ENCODE results near the gene DSCAM. TPM values are rescaled to one million over a fixed set of nuclear protein-coding genes. Genes with fewer than 3 reads are reported as not detected.

Gene DSCAM
- total and polyA plus RNA-seq, 10 donors, result 0.02 to 2.7 (median 2.0) TPM

- TF ChIP-seq POLR2A (IDR thresholded peaks at IDR 0.05) (no peak), POLR2AphosphoS5 (IDR thresholded peaks at IDR 0.05) (no peak), CTCF (IDR thresholded peaks at IDR 0.05 in 8 of 11, conservative IDR thresholded peaks at IDR 0.05 in 3 of 11) (no peak)
- H3K27me3 ChIP-seq (replicated peaks in 1 of 7), result peaks cover 0 to 4% (median 0%) of the 10 kb centered on the region in 7 donors
- 72 to 81% (median 78%) methylated on average over 4 of the region's 4 CpGs for WGBS, 5 donors
- intact Hi-C loops (cut with DNase I; ENCODE audit: low total_unique reads), result no loop called here
- DNase-seq, result no peak
- no peaks in the 10 kb centered on the region for H3K36me3 ChIP-seq
- no peak overlapping the region for H3K4me3 ChIP-seq
- H3K9me3 ChIP-seq, result peaks cover 0 to 6% (median 0%) of the 10 kb centered on the region in 8 donors
- no peak overlapping the region for H3K27ac ChIP-seq
- H3K4me1 ChIP-seq, result no peaks in the 10 kb centered on the region
Measured at GRCh38 chr21:40732253-40733023, 114.5 kb downstream of the DSCAM start.

GRCh38 chr21:40731206-40731605 lies 115.8 kb downstream of the DSCAM start:
- Histone ChIP-seq H3K9me3 (peaks cover 0 to 6% (median 0%) of the 10 kb centered on the region in 8 donors), H3K27me3 (replicated peaks in 1 of 7) (no peaks in the 10 kb centered on the region), H3K27ac (no peak overlapping the region), H3K4me1 (no peaks in the 10 kb centered on the region), H3K36me3 (no peaks in the 10 kb centered on the region), H3K4me3 (no peak overlapping the region)
- no peak for TF ChIP-seq CTCF (IDR thresholded peaks at IDR 0.05 in 8 of 11, conservative IDR thresholded peaks at IDR 0.05 in 3 of 11)
- TF ChIP-seq POLR2A (IDR thresholded peaks at IDR 0.05), result no peak
- no peak for TF ChIP-seq POLR2AphosphoS5 (IDR thresholded peaks at IDR 0.05)
- DNase-seq, result no peak
- intact Hi-C loops (cut with DNase I; ENCODE audit: low total_unique reads), result no loop called here
- 93 to 100% (median 97%) methylated on average over 1 of the region's 1 CpG for WGBS, 5 donors

GRCh38 chr21:40730426-40730800 lies 116.5 kb downstream of the DSCAM start:
- peaks cover 0 to 6% (median 0%) of the 10 kb centered on the region in 8 donors for H3K9me3 ChIP-seq
- intact Hi-C loops (cut with DNase I; ENCODE audit: low total_unique reads), result no loop called here
- no peak for DNase-seq
- TF ChIP-seq POLR2AphosphoS5 (IDR thresholded peaks at IDR 0.05) (no peak), CTCF (IDR thresholded peaks at IDR 0.05 in 8 of 11, conservative IDR thresholded peaks at IDR 0.05 in 3 of 11) (no peak), POLR2A (IDR thresholded peaks at IDR 0.05) (no peak)
- H3K27ac ChIP-seq, result no peak overlapping the region
- no peaks in the 10 kb centered on the region for H3K27me3 ChIP-seq (replicated peaks in 1 of 7)
- 78 to 87% (median 86%) methylated on average over 7 of the region's 7 CpGs for WGBS, 5 donors
- no peaks in the 10 kb centered on the region for H3K36me3 ChIP-seq
- no peaks in the 10 kb centered on the region for H3K4me1 ChIP-seq
- H3K4me3 ChIP-seq, result no peak overlapping the region

GRCh38 chr21:40729761-40730425 lies 117.1 kb downstream of the DSCAM start:
- no peak for DNase-seq
- Histone ChIP-seq H3K4me3 (no peak overlapping the region), H3K27me3 (replicated peaks in 1 of 7) (no peaks in the 10 kb centered on the region), H3K36me3 (no peaks in the 10 kb centered on the region), H3K4me1 (no peaks in the 10 kb centered on the region), H3K27ac (no peak overlapping the region), H3K9me3 (peaks cover 0 to 6% (median 0%) of the 10 kb centered on the region in 8 donors)
- no peak for TF ChIP-seq CTCF (IDR thresholded peaks at IDR 0.05 in 8 of 11, conservative IDR thresholded peaks at IDR 0.05 in 3 of 11)
- no peak for TF ChIP-seq POLR2A (IDR thresholded peaks at IDR 0.05)
- 86 to 90% (median 88%) methylated on average over 8 of the region's 8 CpGs for WGBS, 5 donors
- intact Hi-C loops (cut with DNase I; ENCODE audit: low total_unique reads), result no loop called here

Data from spleen (tissue), 11 donors.